Measurements from ENCODE around the gene HIGD1A. TPM values are rescaled to one million over a fixed set of nuclear protein-coding genes. Genes with fewer than 3 reads are reported as not detected.

The HIGD1A gene
- polyA plus RNA-seq, 1 donor (not counting 4 experiments of a cell fraction or from before 2014, with no cell fraction given) = 443 TPM

DNA sequence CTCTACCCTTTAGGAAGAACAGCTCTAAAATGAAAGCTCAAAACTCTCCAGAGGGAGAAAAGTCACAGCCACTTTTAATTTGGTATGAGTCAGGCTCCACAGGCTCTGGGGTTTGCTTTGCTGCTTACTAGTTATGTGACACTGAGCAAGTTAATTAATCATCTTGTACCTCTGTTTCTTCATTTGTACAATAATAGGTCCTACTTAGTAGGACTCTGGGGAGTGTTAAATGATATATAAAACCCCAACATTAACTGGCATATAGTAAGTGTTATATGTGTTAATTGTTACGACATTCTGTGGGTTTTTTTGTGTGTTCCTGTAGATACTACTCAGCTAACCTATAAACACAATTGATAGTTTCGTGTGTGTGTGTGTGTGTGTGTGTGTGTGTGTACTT is 11.5 kb upstream of the HIGD1A start:
- Histone ChIP-seq H3K36me3 (ENCODE audit: control insufficient read depth in 2 of 2, extremely low read depth in 1 of 2, insufficient read depth in 2 of 2, low read length in 2 of 2) (no peaks in the 10 kb centered on the region), H3K79me2 (ENCODE audit: control insufficient read depth, insufficient read depth, low read length) (no peaks in the 10 kb centered on the region), H3K4me1 (ENCODE audit: control insufficient read depth, extremely low read depth, insufficient read depth, low read length) (peaks cover 15% of the 10 kb centered on the region), H4K20me1 (ENCODE audit: control insufficient read depth, extremely low read depth, insufficient read depth, low read length) (no peaks in the 10 kb centered on the region), H3K9ac (ENCODE audit: control insufficient read depth, extremely low read depth, insufficient read depth, low read length) (no peak overlapping the region), H3K9me1 (ENCODE audit: control insufficient read depth, extremely low read depth, insufficient read depth, low read length) (no peaks in the 10 kb centered on the region), H3K4me2 (ENCODE audit: control insufficient read depth, extremely low read depth, insufficient read depth, low read depth, low read length) (no peak overlapping the region), H3K27ac (ENCODE audit: control insufficient read depth, insufficient read depth, low read length) (no peak overlapping the region), H2AFZ (ENCODE audit: control insufficient read depth, low read length) (no peak overlapping the region), H3K27me3 (ENCODE audit: control insufficient read depth, extremely low read depth, insufficient read depth, low read length) (no peaks in the 10 kb centered on the region), H3K4me3 (ENCODE audit: control insufficient read depth in 2 of 3, extremely low read depth in 1 of 3, insufficient read depth in 2 of 3, low read depth in 1 of 3, low read length in 3 of 3) (no peak overlapping the region), H3K9me3 (ENCODE audit: control insufficient read depth, low read depth, low read length) (no peaks in the 10 kb centered on the region)
- TF ChIP-seq, protein P1, sequence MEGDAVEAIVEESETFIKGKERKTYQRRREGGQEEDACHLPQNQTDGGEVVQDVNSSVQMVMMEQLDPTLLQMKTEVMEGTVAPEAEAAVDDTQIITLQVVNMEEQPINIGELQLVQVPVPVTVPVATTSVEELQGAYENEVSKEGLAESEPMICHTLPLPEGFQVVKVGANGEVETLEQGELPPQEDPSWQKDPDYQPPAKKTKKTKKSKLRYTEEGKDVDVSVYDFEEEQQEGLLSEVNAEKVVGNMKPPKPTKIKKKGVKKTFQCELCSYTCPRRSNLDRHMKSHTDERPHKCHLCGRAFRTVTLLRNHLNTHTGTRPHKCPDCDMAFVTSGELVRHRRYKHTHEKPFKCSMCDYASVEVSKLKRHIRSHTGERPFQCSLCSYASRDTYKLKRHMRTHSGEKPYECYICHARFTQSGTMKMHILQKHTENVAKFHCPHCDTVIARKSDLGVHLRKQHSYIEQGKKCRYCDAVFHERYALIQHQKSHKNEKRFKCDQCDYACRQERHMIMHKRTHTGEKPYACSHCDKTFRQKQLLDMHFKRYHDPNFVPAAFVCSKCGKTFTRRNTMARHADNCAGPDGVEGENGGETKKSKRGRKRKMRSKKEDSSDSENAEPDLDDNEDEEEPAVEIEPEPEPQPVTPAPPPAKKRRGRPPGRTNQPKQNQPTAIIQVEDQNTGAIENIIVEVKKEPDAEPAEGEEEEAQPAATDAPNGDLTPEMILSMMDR (optimal IDR thresholded peaks at IDR 0.05 in 1 of 3, IDR thresholded peaks at IDR 0.05 in 1 of 3, conservative IDR thresholded peaks at IDR 0.05 in 1 of 3; ENCODE audit: extremely low read depth in 1 of 3, insufficient read depth in 2 of 3, low read length in 3 of 3) = no peak
- no peak for TF ChIP-seq EZH2 (IDR thresholded peaks at IDR 0.05; ENCODE audit: low read length)
- FAIRE-seq (no peak), DNase-seq (ENCODE audit: low read depth, low spot score) (no peak)
- dilution Hi-C loops (cut with MboI; ENCODE audit: extremely low pct_ligation_motif_present, low sequenced_read_pairs) = no loop called here

GRCh38 chr3:42814914-42815507 is 10.7 kb upstream of the HIGD1A start:
- Histone ChIP-seq H3K9me1 (ENCODE audit: control insufficient read depth, extremely low read depth, insufficient read depth, low read length) (no peaks in the 10 kb centered on the region), H3K27ac (ENCODE audit: control insufficient read depth, insufficient read depth, low read length) (no peak overlapping the region), H2AFZ (ENCODE audit: control insufficient read depth, low read length) (no peak overlapping the region), H3K9ac (ENCODE audit: control insufficient read depth, extremely low read depth, insufficient read depth, low read length) (no peak overlapping the region), H3K79me2 (ENCODE audit: control insufficient read depth, insufficient read depth, low read length) (no peaks in the 10 kb centered on the region), H3K4me2 (ENCODE audit: control insufficient read depth, extremely low read depth, insufficient read depth, low read depth, low read length) (no peak overlapping the region), H3K4me1 (ENCODE audit: control insufficient read depth, extremely low read depth, insufficient read depth, low read length) (peaks cover 10% of the 10 kb centered on the region), H3K27me3 (ENCODE audit: control insufficient read depth, extremely low read depth, insufficient read depth, low read length) (no peaks in the 10 kb centered on the region), H3K36me3 (ENCODE audit: control insufficient read depth in 2 of 2, extremely low read depth in 1 of 2, insufficient read depth in 2 of 2, low read length in 2 of 2) (no peaks in the 10 kb centered on the region), H3K9me3 (ENCODE audit: control insufficient read depth, low read depth, low read length) (no peaks in the 10 kb centered on the region), H3K4me3 (ENCODE audit: control insufficient read depth in 2 of 3, extremely low read depth in 1 of 3, insufficient read depth in 2 of 3, low read depth in 1 of 3, low read length in 3 of 3) (no peak overlapping the region), H4K20me1 (ENCODE audit: control insufficient read depth, extremely low read depth, insufficient read depth, low read length) (no peaks in the 10 kb centered on the region)
- TF ChIP-seq, protein P1 (optimal IDR thresholded peaks at IDR 0.05 in 1 of 3, IDR thresholded peaks at IDR 0.05 in 1 of 3, conservative IDR thresholded peaks at IDR 0.05 in 1 of 3; ENCODE audit: extremely low read depth in 1 of 3, insufficient read depth in 2 of 3, low read length in 3 of 3) = no peak
- TF ChIP-seq EZH2 (IDR thresholded peaks at IDR 0.05; ENCODE audit: low read length) = no peak
- dilution Hi-C loops (cut with MboI; ENCODE audit: extremely low pct_ligation_motif_present, low sequenced_read_pairs) = no loop called here
- DNase-seq (ENCODE audit: low read depth, low spot score) (no peak), FAIRE-seq (peak; percentile 39)
